Measurements from ENCODE around the gene RXRB.
A peak's percentile ranks its signal among the peaks of the same experiment; 100 is the strongest.

The RXRB gene

DNA sequence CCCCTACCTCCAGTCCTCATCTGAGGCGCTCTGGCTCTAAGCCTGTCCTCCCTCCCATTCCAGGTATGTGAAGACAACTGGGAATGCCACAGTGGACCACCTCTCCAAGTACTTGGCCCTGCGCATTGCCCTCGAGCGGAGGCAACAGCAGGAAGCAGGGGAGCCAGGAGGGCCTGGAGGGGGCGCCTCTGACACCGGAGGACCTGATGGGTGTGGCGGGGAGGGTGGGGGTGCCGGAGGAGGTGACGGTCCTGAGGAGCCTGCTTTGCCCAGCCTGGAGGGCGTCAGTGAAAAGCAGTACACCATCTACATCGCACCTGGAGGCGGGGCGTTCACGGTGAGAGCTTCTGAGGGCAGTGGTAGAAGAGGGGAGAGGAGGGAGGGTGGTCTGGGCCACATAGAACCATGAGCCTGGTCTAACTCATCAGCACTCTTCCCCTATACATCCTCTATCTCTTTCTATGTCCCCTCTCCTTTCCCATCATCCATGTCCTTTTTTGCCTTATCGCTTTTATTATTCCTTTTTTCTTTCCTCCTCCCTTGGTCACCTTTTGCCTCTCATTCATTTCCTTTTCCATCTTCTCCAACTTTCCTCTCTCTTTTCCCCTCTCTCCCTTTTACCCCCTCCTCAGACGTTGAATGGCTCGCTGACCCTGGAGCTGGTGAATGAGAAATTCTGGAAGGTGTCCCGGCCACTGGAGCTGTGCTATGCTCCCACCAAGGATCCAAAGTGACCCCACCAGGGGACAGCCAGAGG is 11.4 kb upstream of the RXRB start:
- DNase-seq: no peak

DNA sequence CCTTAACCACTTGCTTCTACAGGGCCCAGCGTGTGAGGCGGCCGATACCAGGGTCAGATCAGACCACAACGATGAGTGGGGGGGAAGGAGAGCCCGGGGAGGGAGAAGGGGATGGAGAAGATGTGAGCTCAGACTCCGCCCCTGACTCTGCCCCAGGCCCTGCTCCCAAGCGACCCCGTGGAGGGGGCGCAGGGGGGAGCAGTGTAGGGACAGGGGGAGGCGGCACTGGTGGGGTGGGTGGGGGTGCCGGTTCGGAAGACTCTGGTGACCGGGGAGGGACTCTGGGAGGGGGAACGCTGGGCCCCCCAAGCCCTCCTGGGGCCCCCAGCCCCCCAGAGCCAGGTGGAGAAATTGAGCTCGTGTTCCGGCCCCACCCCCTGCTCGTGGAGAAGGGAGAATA is 10.7 kb upstream of the RXRB start:
- no peak for DNase-seq

DNA sequence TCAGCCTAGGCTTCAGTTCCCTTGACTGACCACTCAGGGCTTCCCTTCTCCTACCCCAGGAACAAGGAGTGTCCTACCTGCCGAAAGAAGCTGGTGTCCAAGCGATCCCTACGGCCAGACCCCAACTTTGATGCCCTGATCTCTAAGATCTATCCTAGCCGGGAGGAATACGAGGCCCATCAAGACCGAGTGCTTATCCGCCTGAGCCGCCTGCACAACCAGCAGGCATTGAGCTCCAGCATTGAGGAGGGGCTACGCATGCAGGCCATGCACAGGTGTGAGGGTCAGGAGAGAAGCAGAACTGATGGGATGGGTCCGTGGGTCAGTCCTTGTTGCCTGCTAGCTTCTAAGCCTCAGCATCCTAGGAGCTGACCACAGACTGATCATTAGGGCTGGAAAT is 9.4 kb upstream of the RXRB start:
- DNase-seq: no peak

DNA sequence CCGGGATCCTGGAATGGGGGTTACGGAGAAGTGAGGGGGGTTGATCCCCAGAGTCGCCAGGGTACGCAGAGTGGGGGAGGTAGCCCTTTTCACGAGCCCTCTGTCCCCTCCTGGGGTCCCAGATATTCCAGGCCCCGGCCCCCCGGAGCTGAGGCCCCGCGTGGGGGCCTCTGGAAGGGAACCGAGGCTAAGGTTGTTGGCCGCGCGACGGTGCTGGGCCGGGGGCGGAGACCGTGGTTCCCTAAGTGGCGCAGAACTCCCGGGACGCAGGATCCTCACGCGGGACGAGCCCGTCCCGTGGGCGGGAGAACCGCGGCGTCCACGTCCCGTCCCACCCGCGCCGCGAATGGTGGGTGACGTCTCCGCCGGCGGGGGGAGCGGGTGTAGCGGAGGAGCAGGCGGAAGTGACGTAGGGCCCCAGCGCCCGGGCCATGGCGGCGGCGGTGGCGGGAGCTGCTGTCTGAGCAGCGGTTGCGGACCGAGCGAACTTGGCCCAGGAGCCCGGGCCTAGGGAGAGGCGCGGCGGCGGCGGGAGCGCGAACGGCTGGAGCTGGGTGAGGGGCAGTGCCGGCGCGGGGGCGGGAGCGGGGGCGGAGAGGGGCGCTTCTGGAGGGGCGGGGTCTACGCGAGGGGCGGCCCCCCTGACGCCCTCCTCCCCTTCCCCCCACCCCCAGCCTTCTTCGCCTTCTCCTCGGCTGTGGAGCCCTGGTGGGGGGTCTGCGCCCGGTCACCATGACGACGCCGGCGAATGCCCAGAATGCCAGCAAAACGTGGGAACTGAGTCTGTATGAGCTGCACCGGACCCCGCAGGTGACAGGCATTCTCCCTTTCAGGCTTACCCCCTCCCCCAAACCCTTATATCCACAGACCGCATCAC is 7.9 kb upstream of the RXRB start, which contains the start of gene RING1:
RING1 (plus strand) TSS at position 410 of the 877 bp plus-strand sequence; CDS start at position 733, 323 bp downstream.
- DNase-seq: peak; percentile 83

DNA sequence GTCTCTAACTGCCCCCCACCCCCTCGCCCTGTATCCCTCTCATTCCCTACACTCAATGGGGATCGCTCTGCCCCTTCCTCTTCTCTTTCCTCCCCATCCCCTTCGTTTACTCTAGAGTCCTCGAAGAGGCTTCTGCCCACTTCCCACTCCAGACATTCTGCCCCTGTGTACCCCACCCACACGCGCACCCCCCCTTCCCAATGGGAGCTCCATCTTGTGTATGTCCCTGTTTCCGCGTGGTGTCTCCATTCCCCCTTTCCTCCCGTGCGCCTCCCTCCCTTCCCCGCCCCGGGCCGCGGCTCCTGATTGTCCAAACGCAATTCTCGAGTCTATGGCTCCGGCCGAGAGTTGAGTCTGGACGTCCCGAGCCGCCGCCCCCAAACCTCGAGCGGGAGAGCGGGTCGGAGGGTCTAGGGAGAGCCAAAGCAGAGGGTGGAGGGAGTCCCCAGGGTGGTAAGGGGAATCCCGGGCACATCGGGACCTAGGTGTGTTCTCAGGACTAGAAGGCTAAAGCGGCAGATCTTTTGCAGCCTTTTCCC is 7.2 kb upstream of the RXRB start:
- no peak for DNase-seq

DNA sequence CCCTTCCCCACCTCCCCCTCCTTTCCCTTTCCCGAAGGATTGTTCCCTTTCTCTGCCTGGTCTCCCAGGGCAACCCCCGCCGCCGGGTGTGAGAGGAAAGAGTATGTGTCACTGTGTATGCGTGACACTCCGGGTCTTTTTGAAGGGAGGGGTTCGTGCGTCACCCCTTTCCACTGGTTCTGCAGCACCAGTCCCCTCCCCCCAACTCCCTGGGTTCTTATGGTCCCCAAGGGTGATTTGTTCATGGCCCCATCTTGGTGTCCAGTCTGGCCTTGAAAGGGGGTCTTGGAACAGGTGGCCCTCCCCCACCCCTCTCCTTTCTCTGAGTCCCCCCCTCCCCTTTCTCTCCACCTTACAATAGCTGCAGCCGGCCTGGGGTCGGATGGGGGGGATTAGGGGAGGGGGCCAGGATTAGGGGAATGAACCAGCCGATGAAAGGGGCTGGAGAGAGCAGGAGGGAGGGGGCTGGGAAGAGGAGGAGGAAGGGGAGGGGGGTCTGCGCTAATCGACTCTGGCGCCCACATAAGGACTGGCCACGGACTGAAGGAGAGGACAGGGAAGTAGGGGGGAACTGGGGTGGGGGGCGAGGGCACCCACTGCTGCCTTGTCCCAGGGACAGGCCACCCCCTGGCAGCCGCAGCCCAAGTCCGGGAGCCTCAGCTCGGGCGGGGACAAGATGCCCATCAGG is 6.5 kb upstream of the RXRB start:
- DNase-seq: no peak

DNA sequence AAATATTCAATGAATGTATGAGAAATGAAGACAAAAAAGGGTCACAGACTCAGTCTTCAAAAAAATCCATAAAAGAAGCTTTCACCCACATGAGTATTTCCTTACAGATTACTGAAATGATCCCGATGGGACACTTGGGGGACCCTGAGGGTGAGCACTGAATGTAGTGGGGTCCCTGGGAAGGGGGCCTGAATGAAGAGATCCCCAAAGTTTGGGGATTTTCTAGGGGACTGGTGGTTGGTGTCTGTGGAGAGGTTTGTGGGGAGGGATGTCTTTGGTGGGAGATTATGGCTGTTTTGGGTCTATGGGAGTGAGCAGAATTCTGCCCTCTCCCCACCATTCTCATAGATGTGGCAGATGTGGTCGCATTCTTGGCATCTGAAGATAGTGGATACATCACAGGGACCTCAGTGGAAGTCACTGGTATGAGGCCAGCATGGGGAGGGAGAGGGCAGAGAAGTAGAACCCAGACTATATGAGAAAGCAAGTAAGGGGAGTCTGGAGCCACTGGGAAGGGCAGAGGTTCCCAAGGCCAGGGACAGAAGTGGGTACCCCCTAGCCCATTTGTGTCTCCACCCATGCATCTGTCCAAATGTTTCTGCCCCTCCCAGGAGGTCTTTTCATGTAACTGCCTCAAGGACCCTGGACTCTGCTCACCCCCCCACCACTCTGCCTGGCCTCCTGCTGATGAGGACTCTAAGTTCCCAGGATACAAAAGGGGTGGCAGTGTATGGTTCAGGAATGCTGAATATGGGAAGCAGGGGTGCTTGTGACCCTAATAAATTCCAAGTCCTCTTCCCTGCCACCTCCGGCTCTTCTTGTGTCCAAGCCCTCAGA is 5.8 kb upstream of the RXRB start:
- DNase-seq: no peak

DNA sequence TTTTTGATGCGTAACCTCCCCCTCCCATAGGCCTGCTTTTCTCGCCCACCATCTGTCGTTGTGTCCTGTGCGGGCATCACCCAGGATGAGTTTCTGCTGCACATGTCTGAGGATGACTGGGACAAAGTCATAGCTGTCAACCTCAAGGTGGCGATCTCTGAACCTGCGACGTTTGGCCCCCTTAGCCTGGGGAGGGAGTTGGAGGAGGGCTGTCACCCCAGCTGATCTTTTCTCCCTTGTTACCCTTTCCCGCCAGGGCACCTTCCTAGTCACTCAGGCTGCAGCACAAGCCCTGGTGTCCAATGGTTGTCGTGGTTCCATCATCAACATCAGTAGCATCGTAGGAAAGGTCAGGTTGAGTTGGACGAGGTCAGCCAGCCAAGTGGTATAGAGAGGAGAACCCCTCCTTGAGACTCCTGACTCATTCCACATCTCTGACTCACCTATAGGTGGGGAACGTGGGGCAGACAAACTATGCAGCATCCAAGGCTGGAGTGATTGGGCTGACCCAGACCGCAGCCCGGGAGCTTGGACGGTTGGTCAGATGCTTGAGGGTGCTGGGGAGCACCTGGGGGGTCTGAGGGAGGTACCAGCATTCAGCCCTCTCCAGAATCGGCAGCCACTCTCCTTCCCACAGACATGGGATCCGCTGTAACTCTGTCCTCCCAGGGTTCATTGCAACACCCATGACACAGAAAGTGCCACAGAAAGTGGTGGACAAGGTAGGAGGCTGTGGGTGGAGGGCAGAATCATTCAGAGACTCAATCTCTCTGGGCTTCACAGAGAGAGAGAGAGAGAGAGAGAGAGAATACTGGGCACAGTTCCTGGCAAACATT is 4.9 kb upstream of the RXRB start:
- peak; percentile 79 for DNase-seq

DNA sequence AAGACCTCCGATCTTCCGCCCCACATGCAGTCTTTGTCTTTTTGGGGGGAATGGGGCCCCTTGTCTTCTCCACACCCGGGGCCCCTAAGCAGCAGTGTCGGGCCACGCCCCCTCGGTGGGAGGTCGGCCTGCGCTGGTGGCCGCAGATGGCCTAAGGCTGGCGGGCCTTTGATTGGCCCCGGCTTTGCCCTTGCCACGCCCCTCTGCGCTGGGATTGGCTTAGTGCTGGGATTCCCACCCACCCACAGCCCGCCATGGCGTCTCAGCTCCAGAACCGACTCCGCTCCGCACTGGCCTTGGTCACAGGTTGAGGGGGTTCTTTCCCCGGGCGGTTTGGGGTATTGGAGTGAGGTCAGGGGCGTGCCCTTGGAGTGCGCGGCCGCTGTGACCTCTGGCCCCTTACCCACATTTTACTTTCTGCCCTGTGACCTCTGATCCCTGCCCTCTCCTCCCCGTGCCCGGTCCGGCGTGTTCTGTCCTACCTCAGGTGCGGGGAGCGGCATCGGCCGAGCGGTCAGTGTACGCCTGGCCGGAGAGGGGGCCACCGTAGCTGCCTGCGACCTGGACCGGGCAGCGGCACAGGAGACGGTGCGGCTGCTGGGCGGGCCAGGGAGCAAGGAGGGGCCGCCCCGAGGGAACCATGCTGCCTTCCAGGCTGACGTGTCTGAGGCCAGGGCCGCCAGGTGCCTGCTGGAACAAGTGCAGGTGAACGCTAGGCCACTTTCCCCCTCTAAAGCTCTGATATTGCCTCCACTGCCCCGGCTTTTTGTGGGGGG is 4.1 kb upstream of the RXRB start, which contains the start of gene HSD17B8:
HSD17B8 (plus strand) TSS at position 241 of the 776 bp plus-strand sequence; CDS start at position 255, 14 bp downstream.
- DNase-seq: peak; percentile 93

DNA sequence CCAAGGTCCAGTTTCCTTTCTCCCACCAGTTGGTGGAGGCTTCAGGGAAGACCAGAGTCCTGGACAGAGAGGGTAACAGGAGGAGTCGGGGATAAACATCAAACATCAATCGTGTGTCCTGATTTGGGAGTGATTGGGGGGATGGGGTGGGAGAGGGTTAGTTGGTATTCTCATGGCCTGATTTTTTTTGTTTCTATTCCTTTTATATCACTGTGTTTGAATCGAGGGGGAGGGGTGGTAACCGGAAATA is 3.6 kb upstream of the RXRB start:
- DNase-seq: no peak

DNA sequence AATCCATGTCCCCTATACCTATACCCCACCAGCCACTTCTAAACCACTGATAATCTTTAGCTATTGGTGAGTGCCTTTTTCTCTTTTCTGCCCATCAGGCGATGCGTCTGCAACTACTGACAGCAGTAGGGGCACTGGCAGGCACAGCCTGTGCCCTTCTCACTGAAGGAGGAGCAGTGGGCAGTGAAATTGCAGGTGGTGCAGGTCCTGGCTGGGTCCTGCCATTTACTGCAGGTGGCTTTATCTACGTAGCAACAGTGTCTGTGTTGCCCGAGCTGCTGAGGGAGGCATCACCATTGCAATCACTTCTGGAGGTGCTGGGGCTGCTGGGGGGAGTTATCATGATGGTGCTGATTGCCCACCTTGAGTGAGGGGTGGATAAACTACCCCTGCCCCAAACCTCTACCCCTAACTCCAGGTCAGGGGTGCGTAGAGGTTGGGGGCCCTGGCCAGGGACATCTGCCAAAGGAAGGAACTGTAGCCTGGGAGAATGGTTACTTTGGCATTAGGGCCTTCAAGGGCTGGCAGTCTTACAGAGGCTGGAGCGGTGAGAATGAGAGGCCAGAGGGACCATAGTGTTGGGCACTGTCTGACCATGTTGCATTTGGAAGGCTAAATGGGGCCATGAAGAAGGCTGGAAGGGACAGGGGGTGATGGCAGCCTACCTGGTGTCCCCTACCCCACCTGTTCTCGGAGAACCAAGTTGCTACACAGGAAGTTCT is 3.1 kb upstream of the RXRB start:
- no peak for DNase-seq

DNA sequence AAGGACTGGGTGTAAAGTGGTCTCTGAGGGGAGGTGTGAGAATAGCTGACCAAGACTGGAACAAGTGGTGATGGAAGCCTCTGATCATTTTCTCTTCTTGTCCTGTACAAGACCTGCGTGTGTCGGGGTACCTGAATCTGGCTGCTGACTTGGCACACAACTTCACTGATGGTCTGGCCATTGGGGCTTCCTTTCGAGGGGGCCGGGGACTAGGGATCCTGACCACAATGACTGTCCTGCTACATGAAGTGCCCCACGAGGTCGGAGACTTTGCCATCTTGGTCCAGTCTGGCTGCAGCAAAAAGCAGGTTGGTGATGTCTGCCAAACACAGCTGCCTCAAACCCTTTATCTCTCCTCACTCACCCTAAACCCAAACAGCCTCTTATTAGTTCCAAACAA is 2.3 kb upstream of the RXRB start:
- DNase-seq: no peak

DNA sequence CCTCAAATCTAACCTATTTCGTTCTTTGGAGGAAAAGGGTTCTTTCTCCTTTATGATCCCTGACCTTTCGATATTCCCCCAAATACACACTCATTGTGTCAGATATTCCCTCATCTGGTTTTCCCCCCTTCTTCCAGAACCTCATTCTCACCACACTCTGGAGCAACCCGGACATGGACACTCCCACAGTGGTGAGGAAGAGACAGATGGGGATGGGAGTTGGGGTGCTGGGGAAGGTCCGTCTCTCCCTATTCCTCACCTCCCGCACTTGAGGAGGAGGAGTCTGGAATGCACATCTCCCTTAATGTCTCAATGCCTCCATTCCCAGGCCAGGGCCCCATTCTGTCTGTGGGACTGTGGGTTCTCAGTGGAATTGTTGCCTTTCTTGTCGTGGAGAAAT is 1.5 kb upstream of the RXRB start:
- no peak for DNase-seq

DNA sequence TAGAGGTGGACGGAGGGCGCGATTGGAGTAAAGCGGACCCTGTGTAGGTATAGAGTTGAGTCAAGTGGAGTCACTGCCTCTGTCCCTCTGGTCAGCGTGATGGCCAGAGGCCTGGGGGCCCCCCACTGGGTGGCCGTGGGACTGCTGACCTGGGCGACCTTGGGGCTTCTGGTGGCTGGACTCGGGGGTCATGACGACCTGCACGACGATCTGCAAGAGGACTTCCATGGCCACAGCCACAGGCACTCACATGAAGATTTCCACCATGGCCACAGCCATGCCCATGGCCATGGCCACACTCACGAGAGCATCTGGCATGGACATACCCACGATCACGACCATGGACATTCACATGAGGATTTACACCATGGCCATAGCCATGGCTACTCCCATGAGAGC is 681 bp upstream of the RXRB start:
- no peak for DNase-seq

DNA sequence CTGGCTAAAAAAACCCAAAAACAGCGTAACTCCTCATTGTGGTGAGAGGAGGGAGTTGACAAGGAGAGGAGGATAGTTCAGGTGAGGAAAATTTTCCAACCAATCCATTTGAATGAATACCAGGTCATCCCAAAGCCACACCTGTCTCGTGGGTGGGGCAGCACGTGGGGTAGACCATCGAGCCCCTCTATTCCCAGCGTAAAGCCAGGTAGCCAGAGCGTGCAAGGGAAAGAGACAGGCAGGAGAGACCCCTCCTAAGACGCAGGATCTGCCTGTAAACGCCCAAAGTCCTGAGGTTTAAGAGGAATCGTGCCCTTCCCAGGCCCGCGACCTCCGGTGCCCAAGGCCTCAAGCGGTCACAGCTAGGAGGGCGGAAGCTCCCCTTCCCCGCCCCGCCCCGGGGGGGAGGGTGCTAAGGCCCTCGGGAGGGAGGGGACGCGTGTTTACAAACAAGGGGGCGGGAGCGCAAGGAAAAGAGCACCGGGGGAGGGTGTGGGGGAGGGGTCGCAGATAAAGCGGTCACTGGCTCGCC is 712 bp downstream of the RXRB start:
- DNase-seq: peak; percentile 77

DNA sequence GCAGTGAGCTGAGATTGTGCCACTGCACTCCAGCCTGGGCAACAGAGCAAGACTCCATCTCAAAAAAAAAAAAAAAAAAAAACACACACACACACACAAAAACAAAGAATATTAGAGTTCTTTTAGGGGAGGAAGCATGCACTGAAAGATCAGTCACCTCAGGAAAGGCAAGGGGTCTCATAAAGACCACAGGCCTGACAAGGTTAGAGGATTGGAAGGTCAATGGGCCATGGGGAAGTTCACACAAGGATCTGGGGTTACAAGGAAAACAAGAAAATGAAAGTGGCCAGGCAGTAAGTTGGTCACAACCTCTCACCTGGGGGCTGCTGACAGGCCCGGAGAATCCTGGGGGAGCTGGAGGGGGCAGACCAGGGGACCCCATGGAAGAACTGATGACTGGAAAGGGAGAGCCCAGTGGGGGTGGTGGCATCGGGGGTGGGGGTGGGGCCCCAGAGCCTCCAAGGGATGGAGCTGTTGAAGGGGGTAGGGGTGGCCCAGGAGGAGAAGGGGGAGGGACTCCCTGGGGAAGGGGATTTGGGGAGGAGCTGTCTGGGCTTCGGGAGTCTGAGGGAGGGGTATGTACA is 1.5 kb downstream of the RXRB start:
- DNase-seq: no peak

DNA sequence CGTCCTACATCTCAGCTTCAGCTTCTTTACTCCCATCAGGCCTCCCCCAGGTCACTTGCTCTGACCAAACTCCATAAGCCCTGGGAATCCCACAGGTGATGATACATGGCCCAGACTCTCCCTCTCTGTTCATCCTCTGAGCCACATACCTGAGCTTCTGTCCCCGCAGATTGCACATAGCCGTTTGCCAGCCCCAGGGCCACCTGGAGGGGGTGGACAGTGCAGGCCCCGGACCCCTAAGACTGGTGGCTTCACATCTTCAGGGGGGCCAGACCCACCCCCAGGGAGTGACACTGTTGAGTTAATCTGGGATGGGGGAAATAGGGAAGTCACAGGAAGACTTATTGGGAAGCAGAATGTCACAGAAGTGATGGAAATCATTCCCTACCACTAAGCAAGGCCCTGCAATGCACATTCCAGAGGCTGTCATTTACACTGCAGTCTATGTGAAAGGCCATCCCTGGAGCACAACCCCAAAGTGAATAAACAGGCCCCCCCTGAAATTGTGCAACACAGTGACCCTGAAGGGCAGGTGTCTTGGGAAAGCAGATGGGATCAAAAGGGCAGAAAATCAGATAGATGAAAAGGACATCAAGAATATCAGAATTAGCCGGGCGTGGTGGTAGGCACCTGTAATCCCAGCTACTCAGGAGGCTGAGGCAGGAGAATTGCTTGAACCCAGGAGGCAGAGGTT is 2.2 kb downstream of the RXRB start:
- DNase-seq: no peak

DNA sequence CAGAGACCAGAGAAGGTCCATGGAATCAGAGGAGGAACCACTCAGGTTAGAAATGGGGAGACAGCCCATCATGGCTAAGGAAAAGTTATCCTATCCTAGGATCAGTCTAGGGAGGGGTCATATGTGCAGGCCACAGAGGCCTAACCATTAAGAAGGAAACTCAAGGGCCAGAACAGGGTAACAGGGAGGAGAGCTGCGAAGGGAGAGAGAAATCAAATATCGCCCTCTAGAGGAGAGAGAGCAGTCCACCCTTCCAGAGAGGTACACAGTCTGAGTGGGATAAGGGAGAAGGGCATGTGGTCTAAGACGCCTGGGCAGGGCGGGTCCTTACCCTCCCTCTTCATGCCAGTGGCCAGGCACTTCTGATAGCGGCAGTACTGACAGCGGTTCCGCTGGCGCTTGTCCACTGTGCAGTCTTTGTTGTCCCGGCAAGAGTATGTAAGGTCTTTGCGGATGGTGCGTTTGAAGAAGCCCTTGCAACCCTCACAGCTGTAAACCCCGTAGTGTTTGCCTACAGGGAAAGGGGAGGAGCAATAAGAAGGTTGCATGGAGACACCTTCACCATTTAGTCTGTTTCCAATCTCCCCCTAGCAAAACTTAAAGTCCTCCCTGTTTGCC is 2.9 kb downstream of the RXRB start:
- peak; percentile 21 for DNase-seq

Data from stimulated activated CD4-positive, alpha-beta T cell treated with anti-CD3 and anti-CD28 coated beads, Interleukin-1b, Interleukin-23, amount 100 ng/mL, for 48 hours (primary cell).